PC-9 (cell line): ENCODE data around the gene KIAA0513.

Source experiments
- EZH2 ChIP-seq: fragments of 200-600 bp; sonication (generic); IDR thresholded peaks from 2 replicates; pipeline ENCODE4 v1.8.0; 2017; ENCODE audit warnings: antibody characterized with exemption, low read depth
- TF ChIP-seq, protein P1 (sequence below): fragments of 200-600 bp; sonication (generic); conservative IDR thresholded peaks from 2 replicates; pipeline ENCODE4 v1.6.1; 2017; ENCODE audit warnings: mixed run types, antibody characterized with exemption, mild to moderate bottlenecking, moderate library complexity

DNA sequence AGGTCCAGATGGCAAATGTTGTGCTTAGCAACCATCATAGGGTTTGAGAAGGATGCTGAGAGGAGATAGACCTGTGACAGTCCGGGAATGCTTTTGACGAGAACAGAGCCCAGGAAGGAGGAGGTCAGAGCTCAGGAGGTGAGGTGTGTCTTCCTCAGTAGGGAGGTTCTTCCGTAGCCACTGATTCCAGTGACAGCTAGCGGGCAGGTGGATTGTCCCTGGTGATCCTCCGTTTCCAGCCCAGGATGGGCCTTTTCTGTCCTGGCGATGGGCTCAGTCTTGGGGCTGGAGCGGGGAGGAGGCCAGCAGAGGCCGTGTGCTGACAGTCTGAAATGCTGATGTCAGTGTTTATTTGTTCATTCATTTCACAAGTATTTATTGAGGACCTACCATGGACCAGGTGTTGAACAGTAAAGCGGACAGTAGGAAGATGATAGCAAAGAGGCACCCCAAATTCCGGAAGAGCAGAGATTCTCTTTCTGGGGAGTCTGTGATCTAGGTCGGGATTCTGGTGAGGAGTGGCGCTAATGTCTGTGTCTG, 38.8 kb downstream of the KIAA0513 start:
- TF ChIP-seq, protein P1, sequence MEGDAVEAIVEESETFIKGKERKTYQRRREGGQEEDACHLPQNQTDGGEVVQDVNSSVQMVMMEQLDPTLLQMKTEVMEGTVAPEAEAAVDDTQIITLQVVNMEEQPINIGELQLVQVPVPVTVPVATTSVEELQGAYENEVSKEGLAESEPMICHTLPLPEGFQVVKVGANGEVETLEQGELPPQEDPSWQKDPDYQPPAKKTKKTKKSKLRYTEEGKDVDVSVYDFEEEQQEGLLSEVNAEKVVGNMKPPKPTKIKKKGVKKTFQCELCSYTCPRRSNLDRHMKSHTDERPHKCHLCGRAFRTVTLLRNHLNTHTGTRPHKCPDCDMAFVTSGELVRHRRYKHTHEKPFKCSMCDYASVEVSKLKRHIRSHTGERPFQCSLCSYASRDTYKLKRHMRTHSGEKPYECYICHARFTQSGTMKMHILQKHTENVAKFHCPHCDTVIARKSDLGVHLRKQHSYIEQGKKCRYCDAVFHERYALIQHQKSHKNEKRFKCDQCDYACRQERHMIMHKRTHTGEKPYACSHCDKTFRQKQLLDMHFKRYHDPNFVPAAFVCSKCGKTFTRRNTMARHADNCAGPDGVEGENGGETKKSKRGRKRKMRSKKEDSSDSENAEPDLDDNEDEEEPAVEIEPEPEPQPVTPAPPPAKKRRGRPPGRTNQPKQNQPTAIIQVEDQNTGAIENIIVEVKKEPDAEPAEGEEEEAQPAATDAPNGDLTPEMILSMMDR: no peak
- no peak for TF ChIP-seq EZH2
